ENCODE results near the gene PAK1IP1.

DNA sequence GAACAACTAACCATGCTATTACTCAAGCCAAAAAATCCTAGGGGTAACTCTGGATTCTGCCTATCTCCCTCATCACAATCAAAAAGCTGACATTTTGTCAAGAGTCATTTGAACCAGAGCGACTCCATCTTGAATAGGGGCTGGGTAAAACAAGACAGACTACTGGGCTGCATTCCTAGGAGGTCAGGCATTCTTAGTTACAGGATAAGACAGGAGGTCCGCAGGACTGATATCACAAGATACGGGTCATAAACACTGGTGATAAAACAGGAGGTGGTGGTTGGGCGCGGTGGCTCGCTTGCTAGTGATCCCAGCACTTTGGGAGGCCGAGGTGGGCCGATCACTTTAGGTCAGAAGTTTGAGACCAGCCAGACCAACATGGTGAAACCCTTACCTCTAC, 32.6 kb upstream of the PAK1IP1 start:
- TF ChIP-seq EZH2 (IDR thresholded peaks at IDR 0.05; ENCODE audit: insufficient read depth, poor library complexity, severe bottlenecking), result no peak
- no peak for TF ChIP-seq EZH2phosphoT487 (IDR thresholded peaks at IDR 0.05; ENCODE audit: insufficient read depth, low read depth)

Measured in GM23248 (cell line).